ENCODE measurements around the gene PTTG1IP.
A peak's percentile ranks its signal among the peaks of the same experiment; 100 is the strongest.

PTTG1IP gene

GRCh38 chr21:44874497-44875315 lies 1.2 kb upstream of the PTTG1IP start:
- peak overlapping the region; percentile 95 for H2AFZ ChIP-seq (ENCODE audit: low read length)
- peaks cover 15% of the 10 kb centered on the region for H3K79me1 ChIP-seq (ENCODE audit: low read depth, low read length)
- H4K8ac ChIP-seq (ENCODE audit: low read depth, low read length) = no peak overlapping the region
- H3K27me3 ChIP-seq (ENCODE audit: control insufficient read depth in 3 of 3, insufficient read depth in 3 of 3, low read depth in 1 of 3, low read length in 3 of 3) = peaks cover 11 to 24% (median 24%) of the 10 kb centered on the region in 3 experiments
- H3K36me3 ChIP-seq (replicated peaks in 1 of 2; ENCODE audit: control insufficient read depth in 2 of 2, insufficient read depth in 2 of 2, low read length in 2 of 2) = no peaks in the 10 kb centered on the region
- H2AK5ac ChIP-seq (ENCODE audit: low read depth, low read length) = peak overlapping the region; percentile 14
- no peak overlapping the region for H2BK12ac ChIP-seq (ENCODE audit: low read length)
- H2BK15ac ChIP-seq (ENCODE audit: low read length) = no peak overlapping the region
- peak overlapping the region; percentile 85 for H3K4me2 ChIP-seq (ENCODE audit: insufficient read depth, low read length, poor library complexity, severe bottlenecking)
- H3K4me1 ChIP-seq (ENCODE audit: control insufficient read depth in 2 of 2, insufficient read depth in 1 of 2, low read depth in 1 of 2, low read length in 2 of 2) = peaks cover 11 to 18% of the 10 kb centered on the region in 2 donors
- H3K18ac ChIP-seq (ENCODE audit: low read length) = peak overlapping the region; percentile 95
- H4K91ac ChIP-seq (ENCODE audit: low read depth, low read length, poor library complexity) = no peak overlapping the region
- H2BK120ac ChIP-seq (ENCODE audit: low read depth, low read length) = no peak overlapping the region
- no peak overlapping the region for H3K9ac ChIP-seq (ENCODE audit: low read depth, low read length, poor library complexity)
- DNase-seq (ENCODE audit: low spot score) = no peak
- H3K23ac ChIP-seq (ENCODE audit: low read depth, low read length, poor library complexity) = peak overlapping the region; percentile 81
- H3K27ac ChIP-seq (replicated peaks; ENCODE audit: low read length) = no peak overlapping the region
- peak overlapping the region; percentile 82 to 83 for H3K4me3 ChIP-seq (ENCODE audit: low read length in 2 of 2)
- no peak overlapping the region for H3K14ac ChIP-seq (ENCODE audit: low read length)
- H3K9me3 ChIP-seq (replicated peaks in 1 of 2; ENCODE audit: control insufficient read depth in 2 of 2, insufficient read depth in 1 of 2, low read depth in 1 of 2, low read length in 2 of 2) = peaks cover 0 to 8% of the 10 kb centered on the region in 2 donors
- H2BK5ac ChIP-seq (ENCODE audit: low read length) = peak overlapping the region; percentile 26
- no peak overlapping the region for H3K4ac ChIP-seq (ENCODE audit: low read length)
- no CpG with 5 or more reads among the region's 49 CpGs for WGBS, 2 donors (ENCODE audit: extremely low coverage in 2 of 2, insufficient read length in 2 of 2, insufficient replicate concordance in 1 of 2)

GRCh38 chr21:44874240-44874496 lies 678 bp upstream of the PTTG1IP start:
- peaks cover 15% of the 10 kb centered on the region for H3K79me1 ChIP-seq (ENCODE audit: low read depth, low read length)
- no peak for DNase-seq (ENCODE audit: low spot score)
- H4K91ac ChIP-seq (ENCODE audit: low read depth, low read length, poor library complexity) = no peak overlapping the region
- peak overlapping the region; percentile 85 for H3K4me2 ChIP-seq (ENCODE audit: insufficient read depth, low read length, poor library complexity, severe bottlenecking)
- H3K9ac ChIP-seq (ENCODE audit: low read depth, low read length, poor library complexity) = peak overlapping the region; percentile 79
- H3K27me3 ChIP-seq (ENCODE audit: control insufficient read depth in 3 of 3, insufficient read depth in 3 of 3, low read depth in 1 of 3, low read length in 3 of 3) = peaks cover 11 to 24% (median 22%) of the 10 kb centered on the region in 3 experiments
- no peak overlapping the region for H3K4ac ChIP-seq (ENCODE audit: low read length)
- peak overlapping the region; percentile 95 for H3K18ac ChIP-seq (ENCODE audit: low read length)
- H3K9me3 ChIP-seq (replicated peaks in 1 of 2; ENCODE audit: control insufficient read depth in 2 of 2, insufficient read depth in 1 of 2, low read depth in 1 of 2, low read length in 2 of 2) = peaks cover 0 to 8% of the 10 kb centered on the region in 2 donors
- no peak overlapping the region for H3K14ac ChIP-seq (ENCODE audit: low read length)
- H3K4me1 ChIP-seq (ENCODE audit: control insufficient read depth in 2 of 2, insufficient read depth in 1 of 2, low read depth in 1 of 2, low read length in 2 of 2) = peaks cover 12 to 18% of the 10 kb centered on the region in 2 donors
- no peak overlapping the region for H2BK12ac ChIP-seq (ENCODE audit: low read length)
- H2AFZ ChIP-seq (ENCODE audit: low read length) = peak overlapping the region; percentile 95
- no peak overlapping the region for H2BK15ac ChIP-seq (ENCODE audit: low read length)
- peak overlapping the region; percentile 26 for H2BK5ac ChIP-seq (ENCODE audit: low read length)
- WGBS, 2 donors (ENCODE audit: extremely low coverage in 2 of 2, insufficient read length in 2 of 2, insufficient replicate concordance in 1 of 2) = no CpG with 5 or more reads among the region's 20 CpGs
- H4K8ac ChIP-seq (ENCODE audit: low read depth, low read length) = peak overlapping the region; percentile 8
- H2AK5ac ChIP-seq (ENCODE audit: low read depth, low read length) = no peak overlapping the region
- H3K23ac ChIP-seq (ENCODE audit: low read depth, low read length, poor library complexity) = peak overlapping the region; percentile 83
- no peak overlapping the region for H3K27ac ChIP-seq (replicated peaks; ENCODE audit: low read length)
- H3K36me3 ChIP-seq (replicated peaks in 1 of 2; ENCODE audit: control insufficient read depth in 2 of 2, insufficient read depth in 2 of 2, low read length in 2 of 2) = peaks cover 0 to 2% of the 10 kb centered on the region in 2 donors
- H3K4me3 ChIP-seq (ENCODE audit: low read length in 2 of 2) = peak overlapping the region; percentile 82 to 83
- H2BK120ac ChIP-seq (ENCODE audit: low read depth, low read length) = no peak overlapping the region

GRCh38 chr21:44872649-44873355 lies 688 bp downstream of the PTTG1IP start:
- Histone ChIP-seq H2BK15ac (ENCODE audit: low read length) (no peak overlapping the region), H3K14ac (ENCODE audit: low read length) (peak overlapping the region; percentile 95), H3K4me3 (ENCODE audit: low read length in 2 of 2) (peak overlapping the region; percentile 82 to 99), H3K27me3 (ENCODE audit: control insufficient read depth in 3 of 3, insufficient read depth in 3 of 3, low read depth in 1 of 3, low read length in 3 of 3) (peaks cover 11 to 24% (median 14%) of the 10 kb centered on the region in 3 experiments), H3K27ac (replicated peaks; ENCODE audit: low read length) (peak overlapping the region; percentile 67), H3K36me3 (replicated peaks in 1 of 2; ENCODE audit: control insufficient read depth in 2 of 2, insufficient read depth in 2 of 2, low read length in 2 of 2) (peaks cover 2 to 15% of the 10 kb centered on the region in 2 donors), H3K4me2 (ENCODE audit: insufficient read depth, low read length, poor library complexity, severe bottlenecking) (peak overlapping the region; percentile 87), H2AK5ac (ENCODE audit: low read depth, low read length) (peak overlapping the region; percentile 97), H2BK5ac (ENCODE audit: low read length) (peak overlapping the region; percentile 67), H4K91ac (ENCODE audit: low read depth, low read length, poor library complexity) (no peak overlapping the region), H3K9ac (ENCODE audit: low read depth, low read length, poor library complexity) (peak overlapping the region; percentile 98), H3K23ac (ENCODE audit: low read depth, low read length, poor library complexity) (peak overlapping the region; percentile 83), H3K79me1 (ENCODE audit: low read depth, low read length) (peaks cover 21% of the 10 kb centered on the region), H2BK12ac (ENCODE audit: low read length) (peak overlapping the region; percentile 50), H4K8ac (ENCODE audit: low read depth, low read length) (no peak overlapping the region), H2AFZ (ENCODE audit: low read length) (peak overlapping the region; percentile 95), H2BK120ac (ENCODE audit: low read depth, low read length) (no peak overlapping the region), H3K4me1 (ENCODE audit: control insufficient read depth in 2 of 2, insufficient read depth in 1 of 2, low read depth in 1 of 2, low read length in 2 of 2) (peaks cover 14 to 18% of the 10 kb centered on the region in 2 donors), H3K4ac (ENCODE audit: low read length) (no peak overlapping the region), H3K9me3 (replicated peaks in 1 of 2; ENCODE audit: control insufficient read depth in 2 of 2, insufficient read depth in 1 of 2, low read depth in 1 of 2, low read length in 2 of 2) (peaks cover 0 to 8% of the 10 kb centered on the region in 2 donors), H3K18ac (ENCODE audit: low read length) (peak overlapping the region; percentile 94)
- DNase-seq (ENCODE audit: low spot score) = peak; percentile 38
- WGBS, 2 donors (ENCODE audit: extremely low coverage in 2 of 2, insufficient read length in 2 of 2, insufficient replicate concordance in 1 of 2) = no CpG with 5 or more reads among the region's 65 CpGs

- Histone ChIP-seq H3K4me3 (ENCODE audit: low read length in 2 of 2) (peak overlapping the region; percentile 82 to 99), H4K8ac (ENCODE audit: low read depth, low read length) (no peak overlapping the region), H3K14ac (ENCODE audit: low read length) (no peak overlapping the region), H2BK5ac (ENCODE audit: low read length) (peak overlapping the region; percentile 67), H3K18ac (ENCODE audit: low read length) (no peak overlapping the region), H3K9ac (ENCODE audit: low read depth, low read length, poor library complexity) (peak overlapping the region; percentile 98), H3K4ac (ENCODE audit: low read length) (no peak overlapping the region), H3K27me3 (ENCODE audit: control insufficient read depth in 3 of 3, insufficient read depth in 3 of 3, low read depth in 1 of 3, low read length in 3 of 3) (peaks cover 11 to 24% (median 14%) of the 10 kb centered on the region in 3 experiments), H3K9me3 (replicated peaks in 1 of 2; ENCODE audit: control insufficient read depth in 2 of 2, insufficient read depth in 1 of 2, low read depth in 1 of 2, low read length in 2 of 2) (peaks cover 0 to 8% of the 10 kb centered on the region in 2 donors), H3K23ac (ENCODE audit: low read depth, low read length, poor library complexity) (peak overlapping the region; percentile 83), H2AFZ (ENCODE audit: low read length) (no peak overlapping the region), H3K36me3 (replicated peaks in 1 of 2; ENCODE audit: control insufficient read depth in 2 of 2, insufficient read depth in 2 of 2, low read length in 2 of 2) (peaks cover 4 to 20% of the 10 kb centered on the region in 2 donors), H4K91ac (ENCODE audit: low read depth, low read length, poor library complexity) (no peak overlapping the region), H2BK15ac (ENCODE audit: low read length) (no peak overlapping the region), H3K4me1 (ENCODE audit: control insufficient read depth in 2 of 2, insufficient read depth in 1 of 2, low read depth in 1 of 2, low read length in 2 of 2) (peaks cover 17 to 22% of the 10 kb centered on the region in 2 donors), H3K27ac (replicated peaks; ENCODE audit: low read length) (no peak overlapping the region), H3K79me1 (ENCODE audit: low read depth, low read length) (peaks cover 24% of the 10 kb centered on the region), H2BK120ac (ENCODE audit: low read depth, low read length) (no peak overlapping the region), H3K4me2 (ENCODE audit: insufficient read depth, low read length, poor library complexity, severe bottlenecking) (peak overlapping the region; percentile 87), H2BK12ac (ENCODE audit: low read length) (no peak overlapping the region), H2AK5ac (ENCODE audit: low read depth, low read length) (peak overlapping the region; percentile 97)
- no CpG with 5 or more reads among the region's 3 CpGs for WGBS, 2 donors (ENCODE audit: extremely low coverage in 2 of 2, insufficient read length in 2 of 2, insufficient replicate concordance in 1 of 2)
- no peak for DNase-seq (ENCODE audit: low spot score)
These were observed 1.2 kb downstream of the PTTG1IP start for GRCh38 chr21:44872323-44872648.

Data from neuronal stem cell (in vitro differentiated cells).